Endothelial cell of umbilical vein (primary cell): ENCODE measurements around the gene CAT. TPM values are rescaled to one million over a fixed set of nuclear protein-coding genes. Genes with fewer than 3 reads are reported as not detected.

Source experiments
- BruUV-seq: library from RNA; stranded (reverse); fragments of 400-500 nt; replicated peaks from 2 replicates; lab custom pipeline; 2021; lab: Mats Ljungman, UMichigan
- CTCF ChIA-PET: fragments of 300-600, 350-600 bp; sonication (Branson Sonifier 250); formaldehyde crosslinking; loops from one replicate; lab custom pipeline; 2021; ENCODE audit warnings: antibody characterized with exemption, inconsistent platforms; lab: Charles Lee
- POLR2A ChIA-PET: fragments of 300-600, 350-600 bp; sonication (Branson Sonifier 250); formaldehyde crosslinking; loops from one replicate; lab custom pipeline; 2021; ENCODE audit warnings: antibody characterized with exemption, inconsistent platforms; lab: Charles Lee
- DNase-seq: peaks from one replicate; pipeline ENCODE4 v3.0.0-alpha.2; 2011; ENCODE audit warnings: low read depth, low spot score
- FAIRE-seq: peaks from 2 replicates; lab custom pipeline; 2011; peaks lifted over from hg19 to GRCh38; lab: Jason Lieb, UNC
- H2AFZ ChIP-seq: 2 replicates; pipeline ENCODE4 v1.6.0; 2012; ENCODE audit warnings: low read depth, low read length, control low read depth, inconsistent platforms
- H3K27ac ChIP-seq: 2 replicates; pipeline ENCODE4 v1.5.1; 2011; ENCODE audit warnings: low read depth, mild to moderate bottlenecking, control low read depth, low read length, moderate library complexity; ENCODE audit not compliant: insufficient read depth
- H3K27me3 ChIP-seq, 2 experiments: 2 replicates each; pipeline versions ENCODE4 v1.6.0 to v1.6.1; 2011; ENCODE audit warnings: low read length in 2 of 2, mixed read lengths in 1 of 2; ENCODE audit not compliant: control insufficient read depth in 2 of 2, insufficient read depth in 2 of 2
- H3K36me3 ChIP-seq, 2 experiments: 2 replicates in 1 of 2; 3 replicates in 1 of 2; pipeline ENCODE4 v1.5.1; 2011; ENCODE audit warnings: low read length in 2 of 2, mild to moderate bottlenecking in 1 of 2, moderate library complexity in 1 of 2; ENCODE audit not compliant: control insufficient read depth in 2 of 2, insufficient read depth in 2 of 2; ENCODE audit errors: extremely low read depth in 1 of 2
- H3K4me1 ChIP-seq: 3 replicates; pipeline ENCODE4 v1.5.1; 2011; ENCODE audit warnings: mild to moderate bottlenecking, low read length; ENCODE audit not compliant: control insufficient read depth, insufficient read depth; ENCODE audit errors: extremely low read depth
- H3K4me2 ChIP-seq: 2 replicates; pipeline ENCODE4 v1.6.1; 2011; ENCODE audit warnings: low read length, control low read depth, mixed read lengths; ENCODE audit not compliant: insufficient read depth
- H3K4me3 ChIP-seq, 3 experiments: fragments of 200-600 bp in 1 of 3; sonication (generic), shearing (Covaris generic) in 1 of 3; replicated peaks in 1 of 3; 2 replicates each; pipeline ENCODE4 v1.5.1; 2011 to 2016; ENCODE audit warnings: control low read depth in 3 of 3, low read length in 3 of 3, mild to moderate bottlenecking in 2 of 3, inconsistent platforms in 1 of 3, low read depth in 1 of 3, moderate library complexity in 1 of 3; ENCODE audit not compliant: insufficient read depth in 1 of 3
- H3K79me2 ChIP-seq: 2 replicates; pipeline ENCODE4 v1.6.0; 2012; ENCODE audit warnings: low read length, inconsistent platforms; ENCODE audit not compliant: control insufficient read depth, insufficient read depth
- H3K9ac ChIP-seq: replicated peaks from 2 replicates; pipeline ENCODE3; 2011; ENCODE audit warnings: low read length, control low read depth; ENCODE audit not compliant: insufficient read depth; ENCODE audit errors: extremely low read depth
- H3K9me1 ChIP-seq: replicated peaks from 3 replicates; pipeline ENCODE4 v1.6.0; 2011; ENCODE audit warnings: mild to moderate bottlenecking, low read length; ENCODE audit not compliant: control insufficient read depth, insufficient read depth; ENCODE audit errors: extremely low read depth
- H3K9me3 ChIP-seq: replicated peaks from 2 replicates; pipeline ENCODE4 v1.5.1; 2012; ENCODE audit warnings: low read length, inconsistent platforms; ENCODE audit not compliant: control insufficient read depth, insufficient read depth
- H4K20me1 ChIP-seq: replicated peaks from 2 replicates; pipeline ENCODE3; 2011; ENCODE audit warnings: mild to moderate bottlenecking, low read length; ENCODE audit not compliant: control insufficient read depth, insufficient read depth; ENCODE audit errors: extremely low read depth
- CTCF ChIP-seq, 2 donors: IDR thresholded peaks; 1 replicate in 1 of 2; 2 replicates in 1 of 2; pipeline ENCODE4 v1.5.1; 2011; ENCODE audit warnings: low read length in 2 of 2, mild to moderate bottlenecking in 2 of 2, moderate library complexity in 2 of 2, control low read depth in 1 of 2, inconsistent platforms in 1 of 2, low read depth in 1 of 2; ENCODE audit not compliant: insufficient read depth in 1 of 2; ENCODE audit errors: extremely low read depth in 1 of 2
- EZH2 ChIP-seq: IDR thresholded peaks from 2 replicates; pipeline ENCODE4 v1.6.1; 2012; ENCODE audit warnings: borderline replicate concordance, low read depth, mild to moderate bottlenecking, moderate library complexity, low read length, inconsistent platforms; ENCODE audit not compliant: severe bottlenecking
- FOS ChIP-seq: IDR thresholded peaks from 2 replicates; pipeline ENCODE4 v1.6.1; 2011; ENCODE audit warnings: mild to moderate bottlenecking, low read length, moderate library complexity, borderline replicate concordance; ENCODE audit not compliant: insufficient read depth
- GATA2 ChIP-seq: IDR thresholded peaks from 2 replicates; pipeline ENCODE4 v1.7.0; 2011; ENCODE audit warnings: low read depth, mild to moderate bottlenecking, moderate library complexity, mixed read lengths, low read length; ENCODE audit not compliant: insufficient read length, insufficient read depth
- JUN ChIP-seq: IDR thresholded peaks from 2 replicates; pipeline ENCODE4 v1.6.1; 2011; ENCODE audit warnings: borderline replicate concordance, low read depth; ENCODE audit not compliant: insufficient read length, insufficient read depth
- MAX ChIP-seq: IDR thresholded peaks from 2 replicates; pipeline ENCODE4 v1.6.1; 2011; ENCODE audit not compliant: insufficient read depth, insufficient read length
- MYC ChIP-seq: IDR thresholded peaks from one replicate; pipeline ENCODE4 v1.6.1; 2011; ENCODE audit warnings: mild to moderate bottlenecking, low read depth, low read length
- POLR2A ChIP-seq: IDR thresholded peaks from 2 replicates; pipeline ENCODE4 v1.6.1; 2012; ENCODE audit warnings: low read depth, mild to moderate bottlenecking, control low read depth, low read length
- POLR2AphosphoS5 ChIP-seq: IDR thresholded peaks from 2 replicates; pipeline ENCODE4 v1.6.1; 2012; ENCODE audit warnings: low read depth, mild to moderate bottlenecking, control low read depth, low read length, moderate library complexity; ENCODE audit not compliant: insufficient read depth
- dilution Hi-C: fragments of 300-500 bp; cut with MboI; formaldehyde crosslinking; loops from one replicate; pipeline ENCODE4 v1.15.0; 2019; ENCODE audit warnings: low sequenced_read_pairs; ENCODE audit not compliant: extremely low pct_ligation_motif_present
- intact Hi-C: fragments of 100-400 bp; cut with micrococcal nuclease; formaldehyde crosslinking; loops from one replicate; pipeline ENCODE4 v1.10.0; 2022
- polyA plus RNA-seq, 4 experiments: library from polyadenylated mRNA; depleted of rRNA in 3 of 4; stranded (reverse) in 3 of 4; unstranded in 1 of 4; fragments of >200 nt; gene quantifications; 2 replicates each; pipeline versions ENCODE4 v1.2.1 to v1.2.3, GENCODE V29; 2011 to 2012; ENCODE audit warnings: missing spikeins in 1 of 4
- total RNA-seq: library from RNA; stranded (reverse); gene quantifications from 2 replicates; pipeline ENCODE4 v1.2.3, GENCODE V29; 2021

Gene CAT
- total and polyA plus RNA-seq, 2 donors (not counting 3 experiments of a cell fraction or from before 2014, with no cell fraction given): 32.7 to 50.5 TPM

- Histone ChIP-seq H3K79me2 (no peaks in the 10 kb centered on the region), H2AFZ (no peak overlapping the region), H3K9ac (no peak overlapping the region), H3K9me3 (no peaks in the 10 kb centered on the region), H3K36me3 (no peaks in the 10 kb centered on the region), H4K20me1 (no peaks in the 10 kb centered on the region), H3K27ac (no peak overlapping the region), H3K9me1 (no peaks in the 10 kb centered on the region), H3K27me3 (peaks cover 3 to 5% of the 10 kb centered on the region in 2 experiments), H3K4me3 (no peak overlapping the region), H3K4me2 (no peak overlapping the region), H3K4me1 (no peaks in the 10 kb centered on the region)
- FAIRE-seq: no peak
- DNase-seq: no peak
- intact Hi-C loops: no loop called here
- dilution Hi-C loops: no loop called here
- ChIA-PET POLR2A (no interaction called here), CTCF (no interaction called here)
- no peak for TF ChIP-seq MAX
- no peak for TF ChIP-seq JUN
- no peak for TF ChIP-seq POLR2AphosphoS5
- TF ChIP-seq EZH2: no peak
- no peak for TF ChIP-seq FOS
- TF ChIP-seq CTCF (IDR thresholded peaks at IDR 0.05; ENCODE audit: extremely low read depth in 1 of 2, insufficient read depth in 1 of 2, low read depth in 1 of 2, low read length in 2 of 2): no peak
- no peak for TF ChIP-seq POLR2A
- no peak for TF ChIP-seq GATA2
- TF ChIP-seq MYC: no peak
- no TSS peak for BruUV-seq
These were observed 44.6 kb downstream of the CAT start for GRCh38 chr11:34483106-34483874.
